Measurements from ENCODE around the gene CTR9. TPM values are rescaled to one million over a fixed set of nuclear protein-coding genes. Genes with fewer than 3 reads are reported as not detected.

The CTR9 gene
- polyA plus RNA-seq (2013) = 31.0 TPM

- peak; percentile 95 to 97 (median 95) for DNase-seq
- CTCF ChIA-PET = interaction anchor here (0.7 to 1.0 kb wide), 4 partner anchors 10 to 350 kb away, joined by 3 read pairs; no protein-coding TSS in a partner anchor
- POLR2A ChIA-PET = interaction anchor here (1.0 kb wide), 1 partner anchor 58 kb away, joined by 7 read pairs; the partner anchor contains the start of gene EIF4G2
- H3K27me3 ChIP-seq (replicated peaks in 2 of 5; ENCODE audit: control insufficient read depth in 4 of 5, insufficient read depth in 5 of 5, low read length in 4 of 5) = no peaks in the 10 kb centered on the region
- H3K27ac ChIP-seq (ENCODE audit: insufficient read depth in 1 of 2, low read depth in 1 of 2, low read length in 2 of 2, poor library complexity in 1 of 2, severe bottlenecking in 2 of 2) = peak within 1 kb of the TSS; percentile 74 to 86
- H3K36me3 ChIP-seq (ENCODE audit: control insufficient read depth in 4 of 4, insufficient read depth in 4 of 4, low read length in 3 of 4) = peaks cover 6 to 30% (median 18%) of the 10 kb centered on the region in 4 experiments
- no peaks in the 10 kb centered on the region for H3K9me3 ChIP-seq (ENCODE audit: control extremely low read depth in 1 of 5, control insufficient read depth in 4 of 5, insufficient read depth in 2 of 5, low read depth in 1 of 5, low read length in 4 of 5)
- H3K4me3 ChIP-seq (ENCODE audit: control insufficient read depth in 1 of 7, extremely low read depth in 1 of 7, insufficient read depth in 4 of 7, low read depth in 2 of 7, low read length in 6 of 7) = peak within 1 kb of the TSS; percentile 83 to 99 (median 92)
- WGBS (ENCODE audit: insufficient coverage) = under 1% methylated on average over 61 of the region's 67 CpGs
- H3K4me1 ChIP-seq (ENCODE audit: control extremely low read depth in 1 of 4, control insufficient read depth in 4 of 4, insufficient read depth in 4 of 4, low read length in 3 of 4) = peaks cover 15 to 52% (median 42%) of the 10 kb centered on the region in 4 experiments
These were observed at the start of gene CTR9 for GRCh38 chr11:10750838-10751580. TSS of gene CTR9 (plus strand) at chr11:10751246. CDS start at chr11:10751413, 167 bp downstream.

GRCh38 chr11:10701982-10702381 is 49.1 kb upstream of the CTR9 start:
- Histone ChIP-seq H3K4me3 (ENCODE audit: control insufficient read depth in 1 of 7, extremely low read depth in 1 of 7, insufficient read depth in 4 of 7, low read depth in 2 of 7, low read length in 6 of 7) (no peak overlapping the region), H3K4me1 (ENCODE audit: control extremely low read depth in 1 of 4, control insufficient read depth in 4 of 4, insufficient read depth in 4 of 4, low read length in 3 of 4) (peaks cover 0 to 3% (median 0%) of the 10 kb centered on the region in 4 experiments), H3K27me3 (replicated peaks in 2 of 5; ENCODE audit: control insufficient read depth in 4 of 5, insufficient read depth in 5 of 5, low read length in 4 of 5) (no peaks in the 10 kb centered on the region), H3K9me3 (ENCODE audit: control extremely low read depth in 1 of 5, control insufficient read depth in 4 of 5, insufficient read depth in 2 of 5, low read depth in 1 of 5, low read length in 4 of 5) (peaks cover 0 to 4% (median 0%) of the 10 kb centered on the region in 5 experiments), H3K27ac (ENCODE audit: insufficient read depth in 1 of 2, low read depth in 1 of 2, low read length in 2 of 2, poor library complexity in 1 of 2, severe bottlenecking in 2 of 2) (no peak overlapping the region), H3K36me3 (ENCODE audit: control insufficient read depth in 4 of 4, insufficient read depth in 4 of 4, low read length in 3 of 4) (no peaks in the 10 kb centered on the region)
- ChIA-PET POLR2A (no interaction called here), CTCF (interaction anchor here (1.5 to 1.6 kb wide), 2 partner anchors 48 to 75 kb away, joined by 4 to 5 read pairs; no protein-coding TSS in a partner anchor)
- DNase-seq = no peak
- 93% methylated on average over 2 of the region's 3 CpGs for WGBS (ENCODE audit: insufficient coverage)

DNA sequence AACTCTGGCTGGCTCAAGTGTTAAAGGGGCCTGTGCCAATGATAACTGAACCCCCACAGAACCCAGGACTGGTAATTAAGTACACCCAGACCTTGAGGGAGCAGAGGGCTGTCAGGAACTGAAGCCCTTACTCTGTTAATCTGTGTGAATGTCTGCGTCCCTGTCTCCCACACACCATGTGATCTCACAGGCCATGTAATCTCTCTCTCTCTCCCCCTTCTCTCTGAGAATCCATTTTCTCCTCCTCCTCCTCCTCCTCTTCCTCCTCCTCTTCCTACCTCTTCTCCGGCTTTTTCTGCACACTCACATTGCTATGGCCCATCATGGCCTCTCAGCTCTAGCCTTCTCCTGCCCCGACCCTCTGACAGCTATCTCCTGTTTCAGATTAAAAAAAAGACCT is 42.9 kb upstream of the CTR9 start:
- DNase-seq = no peak
- Histone ChIP-seq H3K27ac (ENCODE audit: insufficient read depth in 1 of 2, low read depth in 1 of 2, low read length in 2 of 2, poor library complexity in 1 of 2, severe bottlenecking in 2 of 2) (no peak overlapping the region), H3K4me1 (ENCODE audit: control extremely low read depth in 1 of 4, control insufficient read depth in 4 of 4, insufficient read depth in 4 of 4, low read length in 3 of 4) (no peaks in the 10 kb centered on the region), H3K4me3 (ENCODE audit: control insufficient read depth in 1 of 7, extremely low read depth in 1 of 7, insufficient read depth in 4 of 7, low read depth in 2 of 7, low read length in 6 of 7) (no peak overlapping the region), H3K9me3 (ENCODE audit: control extremely low read depth in 1 of 5, control insufficient read depth in 4 of 5, insufficient read depth in 2 of 5, low read depth in 1 of 5, low read length in 4 of 5) (no peaks in the 10 kb centered on the region), H3K27me3 (replicated peaks in 2 of 5; ENCODE audit: control insufficient read depth in 4 of 5, insufficient read depth in 5 of 5, low read length in 4 of 5) (no peaks in the 10 kb centered on the region), H3K36me3 (ENCODE audit: control insufficient read depth in 4 of 4, insufficient read depth in 4 of 4, low read length in 3 of 4) (no peaks in the 10 kb centered on the region)
- 96% methylated on average over 3 of the region's 3 CpGs for WGBS (ENCODE audit: insufficient coverage)
- ChIA-PET POLR2A (no interaction called here), CTCF (interaction anchor here (1.2 to 1.4 kb wide), 5 partner anchors 14 to 66 kb away, joined by 3 to 6 read pairs (median 4); partner anchors contain the start of gene IRAG1)

- Histone ChIP-seq H3K9me3 (ENCODE audit: control extremely low read depth in 1 of 5, control insufficient read depth in 4 of 5, insufficient read depth in 2 of 5, low read depth in 1 of 5, low read length in 4 of 5) (no peaks in the 10 kb centered on the region), H3K27ac (ENCODE audit: insufficient read depth in 1 of 2, low read depth in 1 of 2, low read length in 2 of 2, poor library complexity in 1 of 2, severe bottlenecking in 2 of 2) (no peak overlapping the region), H3K27me3 (replicated peaks in 2 of 5; ENCODE audit: control insufficient read depth in 4 of 5, insufficient read depth in 5 of 5, low read length in 4 of 5) (no peaks in the 10 kb centered on the region), H3K4me1 (ENCODE audit: control extremely low read depth in 1 of 4, control insufficient read depth in 4 of 4, insufficient read depth in 4 of 4, low read length in 3 of 4) (no peaks in the 10 kb centered on the region), H3K36me3 (ENCODE audit: control insufficient read depth in 4 of 4, insufficient read depth in 4 of 4, low read length in 3 of 4) (no peaks in the 10 kb centered on the region), H3K4me3 (ENCODE audit: control insufficient read depth in 1 of 7, extremely low read depth in 1 of 7, insufficient read depth in 4 of 7, low read depth in 2 of 7, low read length in 6 of 7) (no peak overlapping the region)
- WGBS (ENCODE audit: insufficient coverage) = 87% methylated on average over 4 of the region's 5 CpGs
- ChIA-PET CTCF (interaction anchor here (0.7 to 1.4 kb wide), 6 partner anchors 8 to 21 kb away, joined by 3 to 6 read pairs (median 4); partner anchors contain the start of gene IRAG1), POLR2A (no interaction called here)
- DNase-seq = no peak
These were observed 41.6 kb upstream of the CTR9 start for GRCh38 chr11:10709299-10710086.

DNA sequence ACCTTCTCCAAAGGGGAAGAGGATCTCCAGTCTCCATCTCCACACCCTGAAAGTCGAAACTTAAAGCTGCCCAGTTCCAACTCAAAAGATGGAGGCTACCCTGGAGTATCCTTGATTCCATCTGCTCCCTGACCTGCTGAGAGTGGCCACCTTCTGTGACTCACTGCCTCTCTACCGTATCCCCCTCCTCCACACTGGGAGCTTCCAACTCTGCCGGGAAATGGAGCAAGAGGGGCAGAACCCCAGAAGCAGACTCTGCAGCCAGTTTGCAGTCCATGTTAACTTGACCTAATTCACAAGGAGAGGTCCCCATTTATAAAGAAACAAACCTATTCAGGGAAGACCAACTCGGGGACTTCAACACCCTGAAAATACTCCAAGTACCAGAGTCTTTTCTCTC is 35.5 kb upstream of the CTR9 start:
- Histone ChIP-seq H3K9me3 (ENCODE audit: control extremely low read depth in 1 of 5, control insufficient read depth in 4 of 5, insufficient read depth in 2 of 5, low read depth in 1 of 5, low read length in 4 of 5) (no peaks in the 10 kb centered on the region), H3K36me3 (ENCODE audit: control insufficient read depth in 4 of 4, insufficient read depth in 4 of 4, low read length in 3 of 4) (no peaks in the 10 kb centered on the region), H3K27ac (ENCODE audit: insufficient read depth in 1 of 2, low read depth in 1 of 2, low read length in 2 of 2, poor library complexity in 1 of 2, severe bottlenecking in 2 of 2) (no peak overlapping the region), H3K4me1 (ENCODE audit: control extremely low read depth in 1 of 4, control insufficient read depth in 4 of 4, insufficient read depth in 4 of 4, low read length in 3 of 4) (peaks cover 0 to 5% (median 2%) of the 10 kb centered on the region in 4 experiments), H3K27me3 (replicated peaks in 2 of 5; ENCODE audit: control insufficient read depth in 4 of 5, insufficient read depth in 5 of 5, low read length in 4 of 5) (no peaks in the 10 kb centered on the region), H3K4me3 (ENCODE audit: control insufficient read depth in 1 of 7, extremely low read depth in 1 of 7, insufficient read depth in 4 of 7, low read depth in 2 of 7, low read length in 6 of 7) (no peak overlapping the region)
- DNase-seq = no peak
- WGBS (ENCODE audit: insufficient coverage) = 90% methylated on average over 2 of the region's 4 CpGs
- POLR2A ChIA-PET = no interaction called here
- CTCF ChIA-PET = interaction anchor here (1.0 kb wide), 1 partner anchor 183 kb away, joined by 3 read pairs; no protein-coding TSS in a partner anchor

GRCh38 chr11:10716122-10716521 is 34.9 kb upstream of the CTR9 start:
- ChIA-PET POLR2A (no interaction called here), CTCF (interaction anchor here (1.0 kb wide), 1 partner anchor 183 kb away, joined by 3 read pairs; no protein-coding TSS in a partner anchor)
- no peak overlapping the region for H3K4me3 ChIP-seq (ENCODE audit: control insufficient read depth in 1 of 7, extremely low read depth in 1 of 7, insufficient read depth in 4 of 7, low read depth in 2 of 7, low read length in 6 of 7)
- DNase-seq = no peak
- no peak overlapping the region for H3K27ac ChIP-seq (ENCODE audit: insufficient read depth in 1 of 2, low read depth in 1 of 2, low read length in 2 of 2, poor library complexity in 1 of 2, severe bottlenecking in 2 of 2)
- no peaks in the 10 kb centered on the region for H3K9me3 ChIP-seq (ENCODE audit: control extremely low read depth in 1 of 5, control insufficient read depth in 4 of 5, insufficient read depth in 2 of 5, low read depth in 1 of 5, low read length in 4 of 5)
- no peaks in the 10 kb centered on the region for H3K36me3 ChIP-seq (ENCODE audit: control insufficient read depth in 4 of 4, insufficient read depth in 4 of 4, low read length in 3 of 4)
- WGBS (ENCODE audit: insufficient coverage) = no CpG with 5 or more reads among the region's 3 CpGs
- peaks cover 0 to 9% (median 2%) of the 10 kb centered on the region in 4 experiments for H3K4me1 ChIP-seq (ENCODE audit: control extremely low read depth in 1 of 4, control insufficient read depth in 4 of 4, insufficient read depth in 4 of 4, low read length in 3 of 4)
- no peaks in the 10 kb centered on the region for H3K27me3 ChIP-seq (replicated peaks in 2 of 5; ENCODE audit: control insufficient read depth in 4 of 5, insufficient read depth in 5 of 5, low read length in 4 of 5)

Measured in common myeloid progenitor, CD34-positive (primary cell).